Ishikawa (cell line): ENCODE results near the gene SMURF1.

ENCODE experiments used
- CEBPB ChIP-seq: IDR thresholded peaks from 2 replicates; pipeline ENCODE4 v1.6.1; 2012
- CREB1 ChIP-seq: IDR thresholded peaks from 2 replicates; pipeline ENCODE4 v1.6.1; 2012; ENCODE audit warnings: low read depth
- EGR1 ChIP-seq: IDR thresholded peaks from 2 replicates; pipeline ENCODE4 v1.6.1; 2012
- EP300 ChIP-seq: IDR thresholded peaks from 2 replicates; pipeline ENCODE4 v1.6.1; 2012; ENCODE audit warnings: borderline replicate concordance
- FOXM1 ChIP-seq: IDR thresholded peaks from 2 replicates; pipeline ENCODE4 v1.6.1; 2012; ENCODE audit warnings: low read depth, borderline replicate concordance
- MAX ChIP-seq: IDR thresholded peaks from 2 replicates; pipeline ENCODE4 v1.6.1; 2012
- NFIC ChIP-seq: IDR thresholded peaks from 2 replicates; pipeline ENCODE4 v1.6.1; 2012
- RAD21 ChIP-seq: IDR thresholded peaks from 2 replicates; pipeline ENCODE4 v1.6.1; 2012; ENCODE audit warnings: low read depth
- REST ChIP-seq: IDR thresholded peaks from 2 replicates; pipeline ENCODE4 v1.6.1; 2012; ENCODE audit warnings: low read depth, mild to moderate bottlenecking
- TAF1 ChIP-seq: IDR thresholded peaks from 2 replicates; pipeline ENCODE4 v1.6.1; 2012; ENCODE audit warnings: low read depth, mild to moderate bottlenecking
- TCF12 ChIP-seq: IDR thresholded peaks from 2 replicates; pipeline ENCODE4 v1.6.1; 2012; ENCODE audit warnings: low read depth
- TEAD4 ChIP-seq: IDR thresholded peaks from 2 replicates; pipeline ENCODE4 v1.6.1; 2012
- USF1 ChIP-seq: IDR thresholded peaks from 2 replicates; pipeline ENCODE4 v1.6.1; 2012
- YY1 ChIP-seq: IDR thresholded peaks from 2 replicates; pipeline ENCODE4 v1.6.1; 2012; ENCODE audit warnings: low read depth
- ZBTB7A ChIP-seq: IDR thresholded peaks from 2 replicates; pipeline ENCODE4 v1.6.1; 2012; ENCODE audit warnings: low read depth

SMURF1 gene

GRCh38 chr7:99108613-99109012 is 35.3 kb downstream of the SMURF1 start:
- TF ChIP-seq TEAD4 (no peak), FOXM1 (no peak), EGR1 (no peak), RAD21 (no peak), ZBTB7A (no peak), MAX (no peak), YY1 (no peak), CEBPB (no peak), CREB1 (no peak)

GRCh38 chr7:99106821-99107241 is 37.1 kb downstream of the SMURF1 start:
- TF ChIP-seq EGR1: no peak
- no peak for TF ChIP-seq TAF1
- TF ChIP-seq TEAD4: no peak
- TF ChIP-seq YY1: no peak
- no peak for TF ChIP-seq EP300
- TF ChIP-seq RAD21: no peak
- no peak for TF ChIP-seq ZBTB7A
- TF ChIP-seq NFIC: no peak
- no peak for TF ChIP-seq REST
- no peak for TF ChIP-seq FOXM1
- no peak for TF ChIP-seq CEBPB
- TF ChIP-seq MAX: no peak
- no peak for TF ChIP-seq CREB1
- no peak for TF ChIP-seq TCF12
- TF ChIP-seq USF1: no peak

GRCh38 chr7:99106411-99106810 is 37.5 kb downstream of the SMURF1 start:
- no peak for TF ChIP-seq CEBPB
- no peak for TF ChIP-seq TEAD4
- TF ChIP-seq MAX: no peak
- TF ChIP-seq NFIC: no peak
- no peak for TF ChIP-seq EGR1
- TF ChIP-seq YY1: no peak
- no peak for TF ChIP-seq FOXM1
- no peak for TF ChIP-seq CREB1
- no peak for TF ChIP-seq EP300
- no peak for TF ChIP-seq ZBTB7A
- TF ChIP-seq RAD21: no peak
- TF ChIP-seq TCF12: no peak
- no peak for TF ChIP-seq REST
- no peak for TF ChIP-seq USF1
- TF ChIP-seq TAF1: no peak

GRCh38 chr7:99105756-99106155 is 38.2 kb downstream of the SMURF1 start:
- no peak for TF ChIP-seq TEAD4

- TF ChIP-seq REST (no peak), EGR1 (no peak), NFIC (no peak), USF1 (no peak), YY1 (no peak), CREB1 (no peak), TAF1 (no peak), EP300 (no peak), TEAD4 (no peak), TCF12 (no peak), FOXM1 (no peak), MAX (no peak), ZBTB7A (no peak), RAD21 (no peak)
These were observed 39.3 kb downstream of the SMURF1 start for GRCh38 chr7:99104631-99105030.
